Left cardiac atrium (tissue), 4 donors: ENCODE measurements around the gene MALT1. TPM values are rescaled to one million over a fixed set of nuclear protein-coding genes. Genes with fewer than 3 reads are reported as not detected.
"Not testable (repeated sequence)": the region's sequence is repeated elsewhere in the genome, so short reads cannot be mapped to it uniquely, and the experiment has no call there.

ENCODE experiments used
- ATAC-seq, 2 donors: fragments of 200-7000 bp; cut with Tn5 transposase; one replicate each; pipeline ENCODE4 v1.9.1; 2020; ENCODE audit warnings: mild to moderate bottlenecking in 2 of 2, moderate library complexity in 2 of 2
- DNase-seq: peaks from one replicate; pipeline ENCODE4 v3.0.0-alpha.2; 2020
- intact Hi-C, 2 donors: fragments of 100-400 bp; cut with DNase I; formaldehyde crosslinking; loops; one replicate each; pipeline versions ENCODE4 v1.14.1 to v1.15.1; 2022 to 2023
- total RNA-seq, 2 donors: library from RNA; stranded (reverse); fragmentation: NEBNext Ultra II Directional; extraction: Animal tissue kit (Norgen Biotek cat#: 25700); gene quantifications; one replicate each; pipeline ENCODE4 v1.2.1, GENCODE V29; 2021
- donor health status: DM: no; HTN: yes; CAD: no.
- donor health status: DM: no; HTN: yes; CAD: no; lungs with severe emphysema.
- donor health status: DM: yes; HTN: yes; CAD: no.
- donor health status: Dilated cardiomyopathy.

Gene MALT1
- total RNA-seq, 2 donors from 2014 or later, result 12.0 to 12.4 TPM

DNA sequence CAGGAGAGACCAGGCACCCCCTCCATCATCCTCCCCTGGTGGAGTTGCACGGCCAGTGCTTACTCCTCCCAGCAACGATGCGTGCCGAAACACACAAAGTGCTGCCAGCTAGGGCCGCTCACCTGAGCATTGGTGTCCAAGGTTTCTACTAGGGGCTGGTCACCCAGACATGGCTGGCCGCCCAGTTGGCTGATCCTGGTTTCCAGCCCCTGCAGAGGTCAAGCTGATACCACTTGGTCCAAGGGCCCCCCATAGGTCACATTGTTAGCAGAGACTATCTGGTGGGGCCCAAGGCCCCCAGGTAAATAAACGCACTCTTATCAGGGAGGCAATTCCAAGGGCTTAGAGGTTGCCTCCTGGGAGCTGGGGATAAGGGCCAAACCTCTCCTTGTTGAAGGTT lies 86.1 kb downstream of the MALT1 start:
- ATAC-seq, DNase-seq, intact Hi-C loops: not testable (repeated sequence)

DNA sequence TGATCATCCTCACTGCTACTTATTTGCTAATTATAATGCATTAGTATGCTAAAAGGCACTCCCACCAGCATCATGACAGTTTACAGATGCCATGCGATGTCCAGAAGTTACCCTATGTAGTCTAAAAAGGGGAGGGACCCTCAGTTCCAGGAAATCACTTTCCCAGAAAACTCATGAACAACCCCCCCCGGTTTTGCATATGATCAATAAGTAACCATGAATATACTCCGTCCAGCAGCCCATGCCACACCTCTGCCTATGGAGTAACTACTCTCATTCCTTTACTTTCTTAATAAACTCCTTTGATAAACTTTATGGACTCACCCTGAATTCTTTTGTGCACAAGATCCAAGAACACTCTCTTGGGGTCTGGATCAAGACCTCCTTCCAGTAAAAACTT lies 86.8 kb downstream of the MALT1 start:
- intact Hi-C loops, result no loop called here
- DNase-seq (no peak), ATAC-seq (no peak)

DNA sequence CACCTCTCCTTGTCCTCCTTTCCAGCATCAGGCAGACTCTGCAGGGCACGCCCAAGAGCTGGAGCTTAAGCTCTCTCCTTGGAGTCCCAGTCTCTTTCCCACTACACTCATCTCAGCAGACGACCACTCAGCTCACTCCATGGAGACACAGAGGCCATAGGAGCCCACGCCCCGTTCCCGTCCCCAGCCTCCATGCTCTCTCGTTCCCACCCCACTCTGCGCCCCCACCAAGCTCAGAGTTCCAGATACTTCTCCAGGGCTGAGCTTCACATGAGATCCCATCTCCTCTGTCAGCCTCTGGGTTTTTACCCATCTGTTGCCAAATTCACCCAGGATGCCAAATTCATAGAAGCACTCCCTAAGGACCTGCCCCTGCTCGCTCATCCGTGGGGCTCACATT lies 87.3 kb downstream of the MALT1 start:
- ATAC-seq (no peak), DNase-seq (no peak)
- intact Hi-C loops, result no loop called here

DNA sequence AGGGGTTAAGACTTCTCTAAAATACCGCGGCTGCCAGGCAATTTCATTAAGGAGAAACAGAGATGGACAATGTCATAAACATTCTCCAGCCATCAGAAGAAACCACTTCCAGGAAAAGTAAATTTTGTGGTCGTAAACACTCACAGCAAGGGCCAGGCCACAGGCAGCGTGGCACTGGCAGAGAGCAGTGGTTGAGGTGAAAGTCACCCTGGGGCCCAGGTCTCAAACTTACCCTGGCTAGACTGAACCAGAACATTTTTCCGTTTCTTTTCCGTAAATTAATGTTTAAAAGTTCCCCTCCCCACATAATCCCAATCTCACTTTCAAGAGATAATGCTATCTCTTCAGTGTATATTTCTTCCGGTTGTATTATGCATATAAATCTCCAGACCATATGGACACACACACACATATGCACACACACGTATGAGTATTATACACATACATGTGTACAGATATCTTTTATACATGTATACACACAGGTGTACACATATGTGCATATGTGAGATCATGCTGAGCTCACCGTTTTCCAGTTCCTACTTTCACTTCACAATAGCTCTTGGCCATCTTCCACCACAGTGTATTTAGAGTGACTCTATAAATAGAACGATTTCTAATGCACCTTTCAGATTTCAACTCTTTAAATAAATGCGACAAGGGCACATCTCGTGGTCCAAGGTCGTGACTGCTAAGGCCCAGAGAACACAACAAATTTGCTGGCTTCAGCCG lies 90.1 kb downstream of the MALT1 start:
- peak; percentile 37 to 39 for ATAC-seq
- intact Hi-C loops, result loop anchor here (5.0 kb wide), 2 partner anchors 169 to 234 kb away; no protein-coding TSS in a partner anchor
- no peak for DNase-seq

DNA sequence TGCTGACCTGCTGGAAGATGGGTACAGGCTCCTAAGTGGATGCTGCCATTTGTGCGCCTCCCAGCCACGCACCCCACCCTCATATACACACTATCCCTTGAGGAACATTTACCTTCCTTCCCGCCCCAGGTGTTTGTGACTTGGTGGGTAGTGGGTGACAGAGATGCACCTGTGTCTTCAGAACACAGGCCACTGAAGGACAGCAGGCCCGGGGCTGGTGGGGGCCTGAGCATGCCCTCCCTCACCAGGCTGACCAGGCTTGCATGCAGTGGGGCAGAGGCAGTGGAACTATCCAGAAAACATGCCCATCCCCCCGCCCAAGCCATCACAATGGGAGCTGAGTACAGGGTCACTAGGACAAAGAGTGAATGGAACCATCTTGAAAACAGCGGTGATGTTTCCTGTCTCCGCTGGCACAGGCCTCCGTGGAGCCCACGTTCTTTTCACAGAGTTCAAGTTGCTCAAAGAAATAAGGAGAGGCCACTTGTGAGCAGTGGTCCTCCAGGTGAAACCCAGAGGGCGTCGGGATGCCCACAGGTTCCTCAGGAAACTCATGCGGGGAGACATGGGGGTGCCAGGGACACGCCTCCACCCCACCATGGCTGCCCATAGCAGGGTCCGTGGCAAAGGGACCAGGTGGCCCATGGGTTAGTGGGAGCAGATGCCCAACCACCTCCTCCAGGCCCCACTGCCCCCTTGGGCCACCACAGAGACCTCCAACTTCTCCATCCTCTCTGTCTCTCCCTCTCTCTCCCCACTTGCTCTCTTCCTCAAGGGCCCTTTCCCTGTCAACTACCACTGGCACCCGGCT lies 90.9 kb downstream of the MALT1 start:
- intact Hi-C loops, result loop anchor here (5.0 kb wide), 2 partner anchors 170 to 235 kb away; no protein-coding TSS in a partner anchor
- peak in 1 of 2 donors; percentile 2 for ATAC-seq
- DNase-seq, result no peak

DNA sequence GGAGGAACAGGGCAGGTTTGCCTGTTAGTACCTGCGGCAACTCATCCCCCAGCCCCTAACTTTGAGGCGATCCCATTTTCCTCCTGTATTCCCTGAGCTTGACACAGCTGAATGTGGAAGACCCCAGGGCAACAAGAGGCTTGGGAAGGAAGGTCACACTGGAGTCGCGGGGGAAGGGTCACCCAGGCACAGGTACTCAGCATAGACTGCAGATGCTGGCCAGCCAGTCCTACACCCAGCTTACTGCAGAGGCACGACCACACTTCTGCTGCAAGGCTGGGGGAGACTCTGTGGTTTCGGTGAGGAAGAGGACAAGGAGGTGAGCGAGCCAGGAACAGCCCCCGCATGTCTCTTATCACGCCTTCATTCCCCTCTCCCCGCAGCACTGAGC lies 91.5 kb downstream of the MALT1 start:
- ATAC-seq (no peak), DNase-seq (no peak)
- intact Hi-C loops, result loop anchor here (5.0 kb wide), 2 partner anchors 170 to 235 kb away; no protein-coding TSS in a partner anchor

DNA sequence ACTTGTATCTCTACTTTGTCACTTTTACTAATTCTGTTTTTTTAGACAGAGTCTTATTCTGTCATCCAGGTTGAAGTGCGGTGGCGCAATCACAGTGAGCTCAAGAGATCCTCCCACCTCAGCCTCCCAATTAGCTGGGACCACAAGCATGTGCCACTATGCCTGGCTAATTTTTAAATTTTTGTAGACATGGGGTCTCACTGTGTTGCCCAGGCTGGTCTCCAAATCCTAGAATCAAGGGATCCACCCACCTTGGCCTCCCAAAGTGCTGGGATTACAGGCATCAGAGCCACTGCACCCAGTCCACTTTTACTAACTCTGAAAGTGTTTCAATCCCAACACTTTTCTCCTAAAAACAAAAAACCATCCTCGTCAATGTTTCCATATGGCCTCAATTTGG lies 94.9 kb downstream of the MALT1 start:
- ATAC-seq (no peak), DNase-seq (no peak)
- intact Hi-C loops, result no loop called here

DNA sequence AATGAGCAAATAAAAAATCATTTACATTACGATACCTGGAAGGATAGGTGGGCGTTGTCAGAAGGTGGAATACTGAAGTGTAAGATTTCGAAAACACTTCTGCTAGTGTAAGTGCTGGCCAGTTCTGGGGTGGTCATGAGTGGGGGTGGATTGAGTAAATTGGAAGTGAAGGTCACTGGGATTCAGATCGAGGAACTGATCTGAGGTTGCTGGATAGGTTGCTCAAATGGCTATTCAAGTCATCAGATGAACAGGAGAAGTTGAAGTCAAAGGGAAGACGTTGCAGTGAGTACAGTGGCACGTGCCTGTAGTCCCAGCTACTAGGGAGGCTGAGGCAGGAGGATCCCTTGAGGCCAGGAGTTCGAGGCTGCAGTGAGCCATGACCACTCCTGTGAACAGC lies 95.7 kb downstream of the MALT1 start:
- no peak for DNase-seq
- intact Hi-C loops, result no loop called here
- ATAC-seq, result no peak

DNA sequence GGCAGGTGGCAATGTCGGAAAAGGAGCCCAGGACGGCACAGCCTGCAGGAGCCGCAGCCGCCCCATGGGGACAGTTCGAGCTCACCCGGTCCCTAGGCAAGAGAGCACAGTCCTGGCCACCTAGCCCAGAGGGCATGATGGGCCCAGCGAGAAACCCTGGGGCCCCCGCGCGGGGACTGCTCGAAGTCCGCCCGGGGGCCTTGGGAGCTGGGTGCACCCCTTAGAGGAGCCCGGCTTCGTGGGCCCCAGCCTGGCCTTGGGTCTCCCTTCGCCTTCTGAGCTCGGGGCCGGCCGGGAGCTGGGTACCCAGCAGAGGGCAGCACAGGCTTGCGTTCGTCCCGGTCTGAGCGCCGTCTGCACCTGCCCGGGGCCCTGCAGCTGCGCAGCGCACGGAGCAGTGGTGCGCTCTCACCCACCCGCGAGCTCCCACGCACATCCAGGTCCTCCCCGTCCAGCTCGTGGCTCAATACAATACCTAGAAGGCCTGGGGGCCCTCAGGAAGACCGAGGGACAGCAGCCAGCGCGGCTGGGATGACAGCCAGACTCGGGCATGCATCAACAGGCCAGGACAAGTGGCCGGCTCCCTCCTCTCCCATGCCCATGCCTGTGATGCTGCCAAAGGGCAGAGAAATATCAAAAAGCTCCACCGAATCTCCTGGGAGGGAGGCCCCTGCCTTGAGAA lies 97.2 kb downstream of the MALT1 start:
- ATAC-seq (peak; percentile 90 to 96), DNase-seq (peak; percentile 77)
- intact Hi-C loops, result no loop called here

DNA sequence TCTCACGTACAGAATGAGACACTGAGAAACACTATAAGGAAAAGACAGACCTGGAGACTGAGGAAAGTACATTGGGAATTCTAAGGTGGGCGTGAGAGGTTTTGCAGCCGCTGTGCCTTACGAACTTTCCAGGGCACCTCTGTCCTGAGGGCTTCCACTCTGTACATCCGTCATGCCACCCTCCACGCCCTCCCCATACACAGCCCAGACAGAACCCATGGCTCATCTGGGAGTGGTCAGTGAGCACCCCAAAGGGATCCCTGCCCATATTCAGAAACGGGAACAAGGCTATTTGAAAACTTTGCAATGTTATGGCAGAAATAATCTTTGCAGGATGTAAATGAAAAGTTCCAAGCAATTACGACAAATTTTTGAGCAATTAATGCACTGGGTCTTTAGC lies 98.1 kb downstream of the MALT1 start:
- intact Hi-C loops, result no loop called here
- ATAC-seq, result no peak
- no peak for DNase-seq

DNA sequence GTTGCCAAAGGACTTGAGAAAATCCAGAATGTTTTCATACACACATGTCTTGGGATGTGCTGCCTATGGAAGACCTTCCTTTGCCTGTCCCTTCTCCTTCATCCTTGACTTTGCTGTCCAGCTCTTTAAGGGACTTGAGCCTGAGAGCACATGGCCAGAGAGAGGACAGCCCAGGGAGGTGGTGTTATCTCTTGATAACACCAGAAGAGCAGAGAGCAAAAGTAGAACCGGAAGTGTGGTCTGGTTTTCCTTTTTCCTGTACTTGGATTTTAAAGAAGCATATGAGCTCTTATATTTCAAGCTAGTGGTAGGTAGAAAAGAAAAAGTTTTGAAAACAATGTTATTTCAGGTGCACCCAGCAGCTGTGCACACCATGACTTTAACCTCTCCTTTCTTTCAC lies 99.3 kb downstream of the MALT1 start:
- ATAC-seq (no peak), DNase-seq (no peak)
- intact Hi-C loops, result no loop called here

DNA sequence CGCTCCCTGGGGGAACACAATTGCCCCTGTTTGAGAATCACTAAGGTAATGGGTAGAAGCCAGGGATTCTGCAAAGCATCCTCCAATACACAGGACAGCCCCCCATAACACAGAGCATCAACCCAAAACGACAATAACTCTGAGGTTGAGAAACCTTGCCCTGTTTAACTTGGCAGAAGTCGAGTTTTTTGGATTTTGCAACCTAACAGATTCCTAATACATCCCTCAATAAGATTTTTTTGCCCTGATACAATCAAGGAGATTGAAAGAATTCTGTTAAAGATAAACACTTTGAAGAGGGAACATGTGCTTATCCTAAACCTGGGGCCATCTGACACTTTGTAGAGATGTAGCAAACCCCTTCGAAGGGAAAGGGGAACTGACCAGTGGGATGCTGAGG lies 100.9 kb downstream of the MALT1 start:
- ATAC-seq (no peak), DNase-seq (no peak)
- intact Hi-C loops, result no loop called here

DNA sequence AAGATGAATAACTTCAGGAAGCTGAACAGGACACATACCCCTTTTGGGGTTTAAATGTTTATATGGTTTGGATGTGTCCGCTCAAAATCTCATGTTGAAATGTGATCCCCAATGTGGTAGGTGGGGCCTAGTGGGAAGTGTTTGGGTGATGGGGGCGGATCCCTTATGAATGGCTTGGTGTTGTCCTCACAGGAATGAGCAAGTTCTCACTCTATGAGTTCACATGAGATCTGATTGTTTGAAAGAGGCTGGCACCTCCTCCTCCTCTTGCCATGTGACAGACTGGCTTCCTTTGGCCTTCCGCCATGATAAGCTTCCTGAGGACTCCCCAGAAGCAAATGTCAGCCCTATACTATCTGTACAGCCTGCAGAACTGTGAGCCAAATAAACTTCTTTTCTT lies 104.8 kb downstream of the MALT1 start:
- intact Hi-C loops, result no loop called here
- no peak for ATAC-seq
- no peak for DNase-seq

DNA sequence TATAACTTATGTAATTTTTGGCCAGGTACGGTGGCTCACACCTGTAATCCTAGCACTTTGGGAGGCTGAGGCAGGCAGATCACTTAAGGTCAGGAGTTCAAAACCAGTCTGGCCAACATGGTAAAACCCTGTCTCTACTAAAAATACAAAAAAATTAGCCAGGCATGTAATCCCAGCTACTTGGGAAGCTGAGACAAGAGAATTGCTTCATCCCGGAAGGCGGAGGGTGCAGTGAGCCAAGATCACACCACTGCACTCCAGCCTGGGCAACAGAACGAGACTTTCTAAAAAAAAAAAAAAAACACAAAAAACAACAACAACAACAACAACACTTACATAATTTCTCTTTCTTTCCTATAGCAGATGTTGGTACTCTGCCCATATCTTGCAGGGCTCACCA lies 105.3 kb downstream of the MALT1 start:
- DNase-seq, ATAC-seq, intact Hi-C loops: not testable (repeated sequence)

DNA sequence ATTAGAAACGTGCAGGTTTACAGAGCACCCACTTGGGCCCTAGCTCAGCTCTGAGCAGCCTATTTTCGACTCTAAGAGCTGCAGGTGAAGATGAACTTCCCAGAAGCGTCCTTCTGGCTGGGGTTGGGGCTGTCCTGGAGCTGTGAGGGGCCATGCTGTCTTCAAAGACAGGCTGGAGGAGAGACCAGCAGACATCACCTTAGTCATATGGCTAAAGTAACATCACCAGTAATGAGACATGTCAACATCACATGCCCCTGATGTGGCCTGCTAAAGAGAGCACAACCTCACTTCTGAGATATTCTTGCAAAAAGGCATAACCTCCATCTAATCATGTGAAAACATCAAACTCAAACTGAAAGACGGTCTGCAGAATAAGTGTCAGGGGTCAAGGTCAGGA lies 106.2 kb downstream of the MALT1 start:
- intact Hi-C loops, result no loop called here
- ATAC-seq (no peak), DNase-seq (no peak)

DNA sequence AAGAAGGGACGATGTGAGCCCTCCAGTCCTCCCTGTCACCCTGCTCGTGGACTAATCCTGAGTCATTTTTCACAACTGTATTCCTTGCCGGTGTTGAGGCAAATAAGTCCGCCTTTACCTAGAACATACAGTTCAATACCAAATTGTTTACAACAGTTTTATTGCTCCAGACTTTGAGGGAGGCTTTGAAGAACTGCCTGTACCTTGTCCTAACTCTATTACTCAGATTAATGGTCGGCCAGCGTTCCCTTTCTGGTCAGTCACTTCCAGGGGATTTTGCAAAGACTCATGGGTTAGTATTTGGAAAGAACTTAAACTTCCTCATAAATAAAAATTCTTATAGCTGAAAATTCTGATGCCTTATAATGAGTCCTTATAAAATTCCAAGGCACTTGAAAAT lies 108.3 kb downstream of the MALT1 start:
- intact Hi-C loops, result no loop called here
- no peak for DNase-seq
- no peak for ATAC-seq

DNA sequence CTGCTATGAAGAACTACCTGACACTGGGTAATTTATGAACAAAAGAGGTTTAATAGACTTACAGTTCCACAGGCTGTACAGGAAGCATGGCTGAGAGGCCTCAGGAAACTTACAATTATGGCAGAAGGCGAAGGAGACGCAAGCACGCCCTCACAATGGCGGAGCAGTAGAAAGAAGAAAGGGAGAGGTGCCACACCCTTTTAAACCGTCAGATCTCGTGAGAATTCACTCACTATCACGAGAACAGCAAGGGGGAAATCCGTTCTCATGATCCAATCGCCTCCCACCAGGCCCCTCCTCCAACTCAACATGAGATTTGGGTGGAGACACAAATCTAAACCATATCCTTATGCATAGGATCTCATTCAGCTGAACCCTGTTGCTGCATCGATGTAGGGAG lies 108.8 kb downstream of the MALT1 start:
- DNase-seq (no peak), ATAC-seq (no peak)
- intact Hi-C loops, result loop anchor here (2.0 to 10.0 kb wide), 2 partner anchors 215 to 291 kb away; no protein-coding TSS in a partner anchor

DNA sequence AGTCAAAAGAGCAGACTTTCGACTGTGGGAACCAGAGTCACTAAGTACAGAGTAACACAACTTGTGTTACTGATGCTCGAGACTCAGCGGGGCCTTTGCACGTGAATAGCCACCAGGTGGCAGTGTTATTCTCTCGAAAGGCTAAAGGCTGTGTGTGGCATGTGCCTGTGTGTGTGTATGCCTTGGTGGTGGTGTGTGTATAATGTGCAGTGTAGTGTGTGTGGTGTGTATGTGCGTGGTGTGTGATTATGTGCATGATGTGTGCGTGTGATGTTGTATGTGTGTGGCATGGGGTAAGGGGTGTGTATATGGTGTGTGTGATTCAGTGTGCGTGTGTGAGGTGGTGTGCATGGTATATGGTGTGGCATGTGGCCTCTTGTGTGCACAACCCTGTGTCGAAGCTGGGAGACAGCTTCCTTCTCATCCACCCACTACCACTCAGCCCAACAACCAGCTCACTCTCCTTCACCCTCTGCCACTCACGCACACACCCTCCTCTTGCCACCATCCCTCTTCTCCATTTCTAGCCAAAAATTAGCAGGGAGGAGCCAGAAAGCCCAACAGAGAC lies 110.4 kb downstream of the MALT1 start:
- intact Hi-C loops, result loop anchor here (1.0 to 10.0 kb wide), 4 partner anchors 213 to 289 kb away; no protein-coding TSS in a partner anchor
- DNase-seq, result peak; percentile 77
- peak; percentile 85 to 88 for ATAC-seq

DNA sequence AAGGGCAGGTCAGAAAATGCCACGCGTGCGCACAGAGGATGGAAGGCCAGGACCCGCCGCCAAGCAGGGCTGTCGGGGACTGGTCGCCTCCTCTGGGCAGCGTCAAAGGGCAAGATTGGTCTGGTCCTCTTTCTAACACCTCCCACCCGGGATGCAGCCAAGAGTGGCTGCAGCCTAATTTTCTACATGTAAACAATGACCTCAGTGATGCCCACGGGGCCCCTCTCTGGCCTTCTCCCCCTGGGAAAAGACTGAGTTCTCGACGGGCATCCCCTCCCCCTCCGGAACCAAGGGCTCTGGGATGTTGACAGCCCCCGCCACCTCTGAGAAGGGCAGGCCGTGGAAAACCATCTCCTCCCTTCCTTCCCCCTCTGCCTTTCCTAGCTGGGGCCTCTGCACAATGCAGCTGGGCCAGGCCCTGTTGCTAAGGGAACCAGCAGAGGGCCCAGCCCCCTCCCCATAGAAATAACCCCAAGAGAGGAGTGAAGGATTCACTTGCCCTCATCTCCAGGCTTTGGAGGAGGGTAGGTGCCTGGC lies 113.4 kb downstream of the MALT1 start:
- ATAC-seq (peak in 1 of 2 donors; percentile 2), DNase-seq (no peak)
- intact Hi-C loops, result loop anchor here in 1 of 2 donors (5.0 to 10.0 kb wide), 3 partner anchors 58 to 210 kb away; partner anchors contain the start of gene ZNF532
